GM18858 (cell line): ENCODE data around the gene CDC42SE2.
A peak's percentile ranks its signal among the peaks of the same experiment; 100 is the strongest.
"Not testable (repeated sequence)": the region's sequence is repeated elsewhere in the genome, so short reads cannot be mapped to it uniquely, and the experiment has no call there.

ENCODE experiments used
- ATAC-seq: cut with Tn5 transposase; IDR thresholded peaks from one replicate; pipeline ENCODE4 v1.9.1; 2021; ENCODE audit not compliant: unreplicated experiment

The CDC42SE2 gene

DNA sequence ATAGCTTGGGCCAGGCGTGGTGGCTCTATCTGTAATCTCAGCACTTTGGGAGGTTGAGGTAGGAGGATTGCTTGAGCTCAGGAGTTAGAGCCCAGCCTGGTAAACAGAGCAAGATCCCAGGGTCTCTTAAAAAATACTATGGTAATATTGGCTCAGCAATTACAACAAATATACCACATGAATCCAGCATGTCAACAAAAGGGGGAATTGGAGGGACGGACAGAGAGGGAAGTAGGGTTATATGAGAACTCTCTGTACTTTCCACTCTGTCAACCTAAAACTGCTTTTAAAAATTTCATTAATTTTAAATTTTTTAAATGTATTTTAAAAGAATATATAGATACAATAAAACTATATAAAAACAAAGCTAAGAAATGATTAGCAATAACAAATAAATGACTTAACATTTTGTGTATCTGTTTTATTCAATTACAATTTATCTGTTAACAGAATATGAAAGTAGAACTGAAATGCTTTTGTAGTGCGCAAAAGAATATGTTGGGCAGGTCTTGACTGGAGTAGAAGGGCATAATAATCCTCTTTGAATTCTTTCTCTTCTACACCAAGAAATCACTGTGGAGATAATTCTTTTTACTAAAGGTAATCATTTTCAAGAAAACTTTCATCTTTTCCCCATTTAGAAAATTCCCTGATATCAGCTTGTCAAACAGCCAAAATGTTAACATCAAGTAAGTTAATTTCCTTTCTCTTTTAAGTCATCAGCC, 12.9 kb upstream of the CDC42SE2 start:
- ATAC-seq, result no peak

DNA sequence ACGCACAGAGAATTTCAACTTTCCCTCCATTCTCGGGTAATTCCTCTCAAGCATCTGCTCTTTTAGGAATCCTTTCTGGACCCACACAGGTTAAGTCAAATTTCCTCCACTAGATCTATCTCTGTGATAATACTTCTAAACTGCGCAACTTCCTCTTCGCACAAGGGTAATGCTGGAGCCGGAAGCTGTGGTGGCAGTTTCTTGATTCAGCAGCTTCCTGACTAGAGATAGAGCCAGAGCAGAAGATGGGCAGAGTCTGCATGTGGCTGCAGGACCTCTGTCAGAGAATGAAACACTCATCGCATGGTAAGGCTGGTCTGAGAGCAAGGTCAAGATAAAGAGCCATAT, 11.1 kb upstream of the CDC42SE2 start:
- peak; percentile 82 for ATAC-seq

DNA sequence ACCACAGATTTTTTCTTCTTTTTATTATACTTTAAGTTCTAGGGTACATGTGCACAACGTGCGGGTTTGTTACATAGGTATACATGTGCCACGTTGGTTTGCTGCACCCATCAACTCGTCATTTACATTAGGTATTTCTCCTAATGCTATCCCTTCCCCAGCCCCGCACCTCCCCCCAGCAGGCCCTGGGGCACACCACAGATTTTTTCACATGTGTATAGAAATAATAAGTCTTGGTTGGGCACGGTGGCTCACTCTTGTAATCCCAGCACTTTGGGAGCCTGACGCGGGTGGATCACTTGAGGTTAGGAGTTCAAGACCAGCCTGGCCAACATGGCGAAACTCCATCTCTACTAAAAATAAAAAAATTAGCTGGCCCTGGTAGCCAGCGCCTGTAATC, 9.8 kb upstream of the CDC42SE2 start:
- not testable (repeated sequence) for ATAC-seq

- no peak for ATAC-seq
These were observed 9.1 kb upstream of the CDC42SE2 start for GRCh38 chr5:131254741-131255140.

- no peak for ATAC-seq
These were observed 7.4 kb upstream of the CDC42SE2 start for GRCh38 chr5:131256507-131256823.

GRCh38 chr5:131258733-131259132, 5.1 kb upstream of the CDC42SE2 start:
- no peak for ATAC-seq

- no peak for ATAC-seq
These were observed 4.5 kb upstream of the CDC42SE2 start for GRCh38 chr5:131259326-131259725.

DNA sequence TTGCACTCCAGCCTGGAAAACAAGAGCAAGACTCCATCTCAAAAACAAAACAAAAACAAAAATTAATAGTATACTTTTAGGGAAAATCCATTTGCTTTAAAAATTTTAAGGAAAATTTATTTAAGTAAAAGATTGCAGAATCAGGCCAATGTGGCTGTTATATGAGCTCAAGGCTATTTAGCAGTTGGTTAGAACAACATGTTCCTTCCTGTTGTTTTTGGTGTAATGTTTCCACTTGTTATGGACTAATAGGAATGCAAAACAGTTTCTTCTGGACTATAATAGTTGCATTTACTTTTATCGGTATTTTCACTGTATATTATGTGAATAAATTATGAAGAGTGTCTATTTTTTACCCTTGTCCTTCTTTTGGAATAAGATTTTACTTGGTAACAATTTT, 3.0 kb upstream of the CDC42SE2 start:
- ATAC-seq, result no peak

- ATAC-seq, result no peak
These were observed 2.4 kb upstream of the CDC42SE2 start for GRCh38 chr5:131261483-131261882.

- peak; percentile 20 for ATAC-seq
These were observed 806 bp upstream of the CDC42SE2 start for GRCh38 chr5:131262953-131263541.

DNA sequence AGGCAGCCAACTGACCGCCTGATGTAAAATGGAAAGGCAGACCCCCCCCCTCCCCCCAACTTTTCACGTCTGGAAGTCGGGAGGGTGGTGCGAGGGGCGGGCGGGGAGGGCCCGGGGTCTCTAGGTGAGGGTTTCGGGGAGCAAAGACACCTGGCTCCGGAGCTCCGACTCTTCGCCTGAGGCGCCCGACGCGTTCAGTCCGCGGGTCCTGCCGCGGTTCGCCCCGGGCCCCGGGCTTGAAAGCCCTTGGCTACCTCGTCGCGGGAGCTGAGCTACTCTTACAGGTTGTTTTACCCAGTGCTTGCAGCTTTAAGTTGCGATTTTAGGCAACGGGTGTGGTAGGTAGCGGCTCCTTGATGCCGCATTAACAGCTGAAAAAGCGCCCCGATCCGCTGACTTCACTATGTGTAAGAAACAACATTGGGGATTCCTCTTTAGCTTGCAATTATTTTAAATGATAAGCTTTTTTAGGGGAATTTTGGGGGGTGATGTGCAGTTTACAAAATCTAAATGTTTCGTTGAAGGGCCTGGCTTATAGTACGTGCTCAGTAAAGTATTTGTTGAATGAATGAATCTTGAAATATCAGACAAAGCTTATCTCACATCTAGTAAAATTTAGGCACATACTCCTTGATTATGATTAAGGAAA, 722 bp downstream of the CDC42SE2 start:
- ATAC-seq, result no peak

DNA sequence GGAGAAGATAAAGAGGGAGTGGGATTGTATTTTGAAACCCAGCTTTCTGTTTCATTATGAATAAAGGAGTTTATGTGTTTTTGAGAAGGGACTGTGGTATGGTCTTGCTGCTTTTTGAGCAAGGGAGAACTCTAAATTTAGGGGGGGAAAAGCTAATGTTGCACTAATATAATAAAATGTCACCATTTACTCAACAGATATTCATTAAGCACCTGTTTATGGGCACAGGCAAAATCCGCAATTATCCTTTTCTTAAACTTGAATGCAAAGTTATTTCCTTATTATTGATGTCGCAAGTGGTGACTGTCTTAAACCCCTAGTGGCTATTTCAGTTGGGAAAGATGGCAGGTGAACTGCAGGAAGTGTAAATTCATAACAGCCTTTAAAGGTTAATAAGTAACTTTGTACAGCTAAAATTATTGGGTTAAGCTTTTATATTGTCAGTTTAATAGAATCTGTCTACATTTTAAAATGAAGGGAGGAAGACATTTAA, 1.5 kb downstream of the CDC42SE2 start:
- ATAC-seq, result no peak

GRCh38 chr5:131266370-131267060, 2.7 kb downstream of the CDC42SE2 start:
- ATAC-seq, result no peak

DNA sequence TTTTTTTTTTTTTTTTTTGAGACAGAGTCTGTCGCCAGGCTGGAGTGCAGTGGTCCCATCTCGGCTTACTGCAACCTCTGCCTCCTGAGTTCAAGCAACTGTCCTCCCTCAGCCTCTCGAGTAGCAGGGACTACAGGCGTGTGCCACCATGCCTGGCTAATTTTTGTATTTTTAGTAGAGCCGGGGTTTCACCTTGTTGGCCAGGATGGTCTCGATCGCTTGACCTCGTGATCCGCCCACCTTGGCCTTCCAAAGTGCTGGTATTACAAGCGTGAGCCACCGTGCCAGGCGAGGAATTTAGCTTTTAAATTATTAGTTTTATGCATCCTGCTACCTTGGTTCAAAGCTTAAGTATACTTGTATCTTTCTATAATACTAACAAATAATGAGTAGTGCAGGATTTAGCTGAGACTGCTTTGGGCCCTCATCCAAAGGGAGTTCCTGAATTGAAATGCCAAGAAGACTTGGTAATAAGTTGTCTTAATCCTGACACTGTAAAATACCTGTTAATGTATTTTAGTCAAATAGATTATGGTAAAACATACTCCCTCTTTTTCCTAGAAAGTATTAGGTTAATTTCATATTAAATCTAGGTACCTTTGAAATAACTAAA, 5.0 kb downstream of the CDC42SE2 start:
- ATAC-seq, result no peak

- ATAC-seq, result no peak
These were observed 7.0 kb downstream of the CDC42SE2 start for GRCh38 chr5:131270809-131271208.

DNA sequence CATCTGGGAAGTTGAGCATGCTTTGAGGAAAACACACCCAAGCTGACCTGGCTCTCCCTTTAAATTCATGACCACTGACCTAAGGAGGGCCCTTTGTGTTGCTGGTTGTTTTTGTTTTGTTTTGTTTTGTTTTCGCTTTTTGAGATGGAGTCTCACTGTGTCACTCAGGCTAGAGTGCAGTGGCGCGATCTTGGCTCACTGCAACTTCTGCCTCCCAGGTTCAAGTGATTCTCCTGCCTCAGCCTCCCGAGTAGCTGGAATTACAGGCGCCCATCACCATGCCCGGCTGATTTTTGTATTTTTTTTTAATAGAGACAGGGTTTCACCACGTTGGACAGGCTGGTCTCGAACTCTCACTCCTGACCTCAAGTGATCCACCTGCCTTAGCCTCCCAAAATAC, 8.0 kb downstream of the CDC42SE2 start:
- ATAC-seq, result not testable (repeated sequence)

DNA sequence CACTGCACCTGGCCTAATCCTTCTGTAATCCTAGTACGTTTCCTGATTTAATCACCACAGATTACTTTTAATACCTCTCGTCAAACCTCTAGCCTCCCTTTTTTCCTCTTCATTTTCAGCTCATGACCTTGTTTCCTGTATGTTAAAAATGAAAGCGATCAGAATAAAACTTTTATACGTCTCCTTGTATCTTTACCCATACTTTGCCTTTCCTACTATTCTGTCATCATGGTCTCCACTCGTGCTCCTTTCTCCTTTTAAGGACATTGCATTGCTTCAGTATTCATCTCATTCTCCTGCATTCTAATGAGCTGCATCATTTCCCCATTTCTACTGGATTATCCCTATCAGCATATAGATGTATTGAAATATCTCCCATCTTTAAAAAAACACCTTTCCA, 8.5 kb downstream of the CDC42SE2 start:
- ATAC-seq, result no peak

GRCh38 chr5:131272724-131273123, 8.9 kb downstream of the CDC42SE2 start:
- no peak for ATAC-seq

DNA sequence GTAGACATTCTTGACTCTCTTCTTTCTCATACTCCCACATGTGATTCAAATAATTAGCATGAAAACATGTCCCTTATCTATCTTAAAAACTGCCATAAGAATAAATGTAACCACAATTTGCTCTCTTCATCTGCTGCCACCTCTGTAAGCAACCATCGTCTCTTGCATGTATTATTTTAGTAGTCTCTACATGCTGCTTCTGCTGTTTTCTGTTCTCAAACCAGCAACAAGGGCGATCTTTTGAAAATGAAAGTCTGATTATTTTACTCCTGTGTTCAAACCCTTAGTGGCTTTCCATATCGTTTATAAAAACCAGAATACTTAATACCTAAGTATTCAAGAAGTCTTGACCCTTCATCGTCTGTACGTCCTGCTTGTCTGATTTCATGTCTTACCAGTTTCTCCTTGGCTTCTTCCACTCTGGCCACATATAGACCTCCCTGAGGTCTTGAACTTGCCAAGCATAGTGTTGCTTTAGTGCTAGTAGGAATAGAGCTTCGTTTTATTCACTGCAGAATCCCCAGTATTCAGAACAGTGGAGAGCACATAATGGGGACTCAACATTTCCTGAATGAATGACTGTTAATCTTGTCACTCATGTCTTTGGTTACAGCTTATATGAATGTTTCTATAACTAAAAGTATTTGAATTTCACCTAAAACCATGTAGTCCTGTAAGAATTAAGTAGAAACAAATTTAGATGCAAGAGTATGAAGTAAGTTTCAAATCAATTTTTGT, 10.6 kb downstream of the CDC42SE2 start:
- no peak for ATAC-seq

DNA sequence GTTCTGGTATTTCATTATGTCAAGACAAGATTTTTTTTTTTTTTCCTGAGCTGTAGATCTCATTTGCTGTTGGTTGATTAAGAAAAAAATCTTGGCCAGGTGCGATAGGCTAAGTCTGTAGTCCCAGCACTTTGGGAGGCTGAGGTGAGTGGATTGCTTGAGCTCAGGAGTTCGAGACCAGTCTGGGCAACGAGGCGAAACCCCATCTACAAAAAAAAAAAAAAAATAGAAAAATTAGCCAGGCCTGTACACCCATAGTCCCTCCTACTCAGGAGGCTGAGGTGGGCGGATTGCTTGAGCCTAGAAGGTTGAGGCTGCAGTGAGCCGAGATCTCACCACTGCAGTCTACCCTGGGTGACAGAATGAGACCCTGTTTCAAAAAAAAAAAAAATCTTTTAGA, 12.2 kb downstream of the CDC42SE2 start:
- no peak for ATAC-seq

GRCh38 chr5:131277447-131277846, 13.6 kb downstream of the CDC42SE2 start:
- ATAC-seq, result no peak
